HG02973 (cell line): ENCODE measurements around the gene MBOAT2.
"Not testable (repeated sequence)": the region's sequence is repeated elsewhere in the genome, so short reads cannot be mapped to it uniquely, and the experiment has no call there.

Source experiments
- ATAC-seq: cut with Tn5 transposase; IDR thresholded peaks from one replicate; pipeline ENCODE4 v1.9.1; 2021; ENCODE audit warnings: moderate library complexity; ENCODE audit not compliant: unreplicated experiment

Gene MBOAT2

DNA sequence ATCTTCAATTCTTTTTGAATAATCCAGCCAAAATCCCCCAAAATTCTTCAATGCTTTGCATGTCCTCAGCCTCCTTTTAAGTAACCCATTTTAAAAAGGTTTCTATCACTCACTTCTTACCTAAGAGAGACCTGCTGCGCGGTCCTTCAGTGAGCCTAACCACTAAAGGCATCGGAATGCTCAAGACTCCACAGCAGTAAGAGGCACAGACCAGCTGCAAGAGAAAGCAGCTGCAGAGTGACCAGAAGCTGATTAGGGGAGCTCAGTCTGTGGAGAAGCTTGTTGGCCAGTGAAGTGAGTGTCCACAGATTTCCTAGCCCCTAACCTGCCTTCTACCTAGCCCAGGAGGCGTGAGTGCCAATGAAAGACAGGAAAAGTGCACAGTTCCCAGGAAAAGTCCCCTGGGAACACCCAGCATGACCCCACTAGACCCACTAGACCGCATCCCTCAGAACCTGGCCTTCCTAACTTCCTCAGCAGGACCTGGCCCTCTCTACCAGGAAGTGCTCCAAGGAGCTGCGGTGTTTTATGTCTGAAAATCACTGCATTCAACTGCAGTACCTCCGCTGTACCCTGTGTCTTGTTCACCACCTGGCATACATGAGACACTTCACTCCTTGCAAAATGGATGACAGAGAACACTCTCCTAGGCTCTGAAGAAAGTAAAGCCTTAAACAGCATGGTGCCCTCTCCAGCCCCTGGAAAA is 10.1 kb downstream of the MBOAT2 start:
- ATAC-seq, result no peak

DNA sequence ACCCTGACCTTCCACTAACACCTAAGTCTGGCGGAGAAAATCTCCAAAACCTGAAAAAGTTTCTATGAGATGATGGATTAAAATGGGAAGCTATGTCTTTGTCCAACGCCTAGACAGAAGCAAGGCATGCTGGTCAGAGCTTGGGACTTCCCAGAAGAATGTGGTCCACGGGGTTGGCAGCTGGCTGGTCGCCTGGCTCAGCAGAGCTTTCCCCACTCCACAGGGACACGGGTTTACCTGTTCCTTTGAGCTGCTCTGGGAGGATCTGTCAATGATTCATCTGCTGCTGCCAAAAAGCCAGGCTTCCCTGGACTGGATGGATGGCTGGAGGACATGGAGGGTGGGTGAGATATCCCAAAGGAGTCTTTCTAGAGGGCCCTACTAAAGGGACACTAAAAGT is 10.8 kb downstream of the MBOAT2 start:
- ATAC-seq, result no peak

DNA sequence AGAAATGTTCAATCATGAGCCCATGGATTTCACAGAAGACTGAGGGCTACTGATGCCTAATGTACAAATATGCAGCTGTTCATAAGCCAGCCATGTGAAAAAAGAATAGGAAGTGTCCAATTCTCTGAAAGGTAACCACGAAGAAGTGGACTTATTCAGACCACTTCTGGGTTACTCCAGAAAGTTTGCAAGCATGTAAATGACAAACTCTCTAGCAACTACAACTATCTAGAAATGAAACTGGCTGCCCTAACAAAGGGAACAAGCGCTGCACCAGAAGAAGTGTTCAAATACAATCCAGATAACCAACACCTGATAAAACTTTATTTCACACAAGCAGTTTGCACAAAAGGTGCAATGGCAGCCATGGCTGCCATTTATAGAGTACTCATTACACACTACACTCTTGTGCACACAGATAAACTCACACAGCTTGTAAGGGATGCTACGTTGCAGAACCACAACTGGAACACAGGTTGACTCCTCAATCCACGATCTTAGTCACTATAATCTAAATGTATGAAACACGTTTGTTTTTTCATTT is 13.9 kb downstream of the MBOAT2 start:
- no peak for ATAC-seq

DNA sequence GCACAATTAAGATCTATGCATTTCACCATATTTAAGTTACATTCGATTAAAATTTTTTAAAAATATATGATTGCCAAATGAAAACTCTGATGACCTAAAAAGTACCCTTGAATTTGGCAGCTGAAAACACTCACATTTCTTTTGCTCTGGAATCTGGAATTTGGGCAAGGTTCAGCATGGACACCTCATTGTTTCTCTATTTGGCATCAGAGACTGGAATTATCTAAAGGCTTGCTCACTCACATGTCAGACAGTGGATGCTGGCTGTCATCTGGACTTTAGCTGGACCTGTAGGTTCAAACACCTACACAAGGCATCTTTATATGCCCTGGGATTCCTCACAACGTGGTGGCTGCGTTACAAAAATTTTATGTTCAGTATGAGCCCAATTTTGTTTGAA is 16.1 kb downstream of the MBOAT2 start:
- no peak for ATAC-seq

DNA sequence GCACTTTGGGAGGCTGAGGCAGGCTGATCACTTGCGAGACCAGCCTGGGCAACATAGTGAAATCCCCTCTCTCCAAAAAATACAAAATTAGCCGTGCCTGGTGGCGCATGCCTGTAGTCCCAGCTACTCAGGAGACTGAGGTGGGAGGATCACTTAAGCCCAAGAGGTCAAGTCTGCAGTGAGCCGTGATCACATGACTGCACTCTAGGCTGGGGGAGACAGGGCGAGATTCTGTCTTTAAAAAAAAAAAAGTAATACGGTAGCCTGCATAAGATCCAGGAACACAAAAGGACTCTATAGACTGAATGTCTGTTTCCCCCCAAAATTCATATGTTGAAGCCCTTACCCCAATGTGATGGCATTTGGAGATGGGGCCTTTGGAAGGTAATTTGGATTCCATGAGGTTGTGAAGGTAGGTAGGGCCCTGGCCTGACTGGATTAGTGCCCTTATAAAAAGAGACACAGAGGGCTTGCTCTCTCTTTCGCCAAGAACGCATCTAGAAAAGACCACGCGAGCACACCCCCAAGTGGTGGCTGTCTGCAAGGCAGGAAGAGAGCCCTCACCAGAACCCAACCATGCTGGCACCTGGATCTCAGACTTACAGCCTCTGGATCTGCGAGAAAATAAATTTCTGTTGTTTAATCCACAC is 17.0 kb downstream of the MBOAT2 start:
- ATAC-seq, result no peak

DNA sequence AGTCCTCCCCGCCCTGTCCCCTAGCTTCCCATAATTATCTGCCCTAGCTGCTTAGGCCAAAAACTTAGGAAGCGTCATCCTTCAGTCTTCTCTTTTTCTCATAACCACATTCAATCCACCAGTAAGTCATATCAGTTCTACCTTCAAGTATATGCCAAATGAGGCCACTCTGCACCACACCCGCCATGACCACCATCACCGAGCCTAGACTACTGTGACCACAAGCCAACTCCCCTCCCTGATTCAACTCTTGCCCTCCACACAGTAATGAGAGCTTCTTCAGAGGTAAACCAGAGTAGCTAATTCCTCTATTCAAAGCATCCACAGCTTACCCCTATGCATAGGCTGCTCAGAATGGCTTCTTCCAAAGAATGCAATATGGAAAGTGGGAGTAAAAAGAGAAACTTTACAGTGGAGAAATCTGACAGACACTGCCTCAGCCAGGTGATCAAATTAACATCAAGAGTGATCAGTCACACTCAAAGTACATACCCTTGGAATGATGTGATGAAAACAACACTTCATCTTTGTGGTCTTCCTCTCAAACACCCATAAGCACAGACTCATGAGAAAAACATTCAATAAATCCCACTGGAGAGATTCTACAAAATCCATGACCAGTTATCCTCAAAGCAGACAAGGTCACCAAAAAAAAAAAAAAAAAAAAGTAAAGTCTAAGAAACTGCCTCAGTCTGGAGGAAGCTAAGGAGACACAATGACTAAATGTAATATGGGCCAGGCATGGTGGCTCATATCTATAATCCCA is 17.7 kb downstream of the MBOAT2 start:
- ATAC-seq, result no peak

DNA sequence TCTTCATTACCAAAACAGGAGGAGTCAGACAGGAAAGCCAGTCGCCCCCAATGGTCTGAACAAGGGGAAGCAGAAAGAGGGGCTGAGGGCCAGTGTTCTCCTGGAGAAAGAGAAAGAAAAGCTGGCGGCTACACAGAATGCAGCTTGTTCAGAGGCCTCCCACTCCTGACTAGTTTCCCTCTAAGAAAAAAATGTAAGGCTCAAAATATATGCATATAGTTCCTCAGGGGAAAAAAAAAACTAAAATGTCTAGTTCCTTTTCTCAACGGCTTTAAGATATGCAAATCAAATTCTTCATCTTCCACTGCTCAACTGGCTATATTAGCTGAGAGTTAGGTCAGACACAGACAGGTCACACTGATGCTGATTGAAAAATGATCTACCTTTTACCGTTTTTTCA is 18.6 kb downstream of the MBOAT2 start:
- ATAC-seq, result no peak

DNA sequence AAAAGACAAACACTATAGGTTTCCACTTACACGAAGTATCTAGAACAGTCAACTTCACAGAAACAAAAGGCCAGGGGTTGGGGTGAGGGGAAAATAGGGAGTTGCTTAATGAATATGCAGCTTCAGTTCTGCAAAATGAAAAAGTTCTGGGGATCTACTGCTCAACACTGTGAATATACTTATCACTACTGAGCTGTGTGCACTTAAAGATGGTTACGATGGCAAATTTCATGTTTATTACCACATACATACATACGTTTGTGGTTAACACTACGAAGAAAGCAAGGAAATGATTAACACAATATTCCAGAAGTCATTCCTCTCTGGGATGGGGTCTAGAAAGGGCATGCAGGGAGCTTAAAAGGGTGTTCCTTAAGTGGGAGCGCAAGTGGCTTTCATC is 19.3 kb downstream of the MBOAT2 start:
- no peak for ATAC-seq

DNA sequence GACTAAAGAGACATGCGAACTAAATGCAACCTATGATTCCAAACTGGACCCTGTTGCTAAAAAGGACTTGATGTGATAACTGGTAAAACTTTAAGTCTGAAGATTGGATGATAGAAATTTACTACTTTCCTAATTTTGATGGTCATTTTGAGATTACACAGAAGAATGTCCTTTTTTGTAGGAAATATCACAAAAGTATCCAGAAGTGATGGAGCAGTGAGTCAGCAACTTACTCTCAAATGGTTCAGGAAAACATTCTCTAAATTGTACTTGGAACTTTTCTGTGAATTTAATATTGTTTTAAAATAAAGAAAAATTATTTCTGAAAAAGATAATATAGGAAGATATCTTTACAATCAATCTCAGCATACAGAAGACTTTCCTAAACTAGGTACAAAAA is 19.9 kb downstream of the MBOAT2 start:
- ATAC-seq, result no peak

DNA sequence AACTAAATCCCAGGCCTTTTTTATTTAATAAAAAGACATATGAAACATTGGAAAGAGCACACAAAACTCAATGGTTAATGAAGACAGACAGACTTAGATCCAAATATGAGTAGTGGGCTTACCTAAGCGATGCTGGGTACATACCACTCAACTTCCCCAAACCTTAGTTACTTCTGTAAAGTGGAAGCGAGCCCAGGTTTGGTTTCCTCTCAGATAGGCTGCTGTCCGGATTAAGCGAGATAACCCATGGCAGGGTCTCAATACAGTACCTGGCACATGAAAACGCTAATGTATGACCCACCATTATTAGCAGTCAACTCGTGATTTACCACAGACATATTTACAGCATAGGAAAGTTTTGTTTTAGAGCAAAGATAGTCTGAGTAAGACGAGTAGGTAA is 21.6 kb downstream of the MBOAT2 start:
- ATAC-seq, result no peak

DNA sequence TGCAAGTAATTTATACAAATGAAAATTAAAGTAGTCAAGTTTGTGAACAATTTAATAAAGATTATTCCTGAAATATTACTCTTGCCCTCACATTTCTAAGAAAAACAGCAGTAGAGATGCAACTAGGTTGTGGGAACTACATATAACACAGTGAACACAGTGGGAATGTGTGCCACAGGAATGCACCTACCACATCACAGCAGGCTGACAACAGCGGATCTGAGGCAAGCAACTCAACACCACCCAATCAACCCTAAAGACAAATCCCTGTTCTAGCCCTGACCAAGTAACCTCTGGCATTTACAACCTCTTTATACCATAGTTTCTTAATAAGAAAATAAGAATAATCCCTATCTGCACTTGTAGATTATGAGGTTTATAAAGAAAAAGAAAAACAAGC is 23.4 kb downstream of the MBOAT2 start:
- no peak for ATAC-seq

DNA sequence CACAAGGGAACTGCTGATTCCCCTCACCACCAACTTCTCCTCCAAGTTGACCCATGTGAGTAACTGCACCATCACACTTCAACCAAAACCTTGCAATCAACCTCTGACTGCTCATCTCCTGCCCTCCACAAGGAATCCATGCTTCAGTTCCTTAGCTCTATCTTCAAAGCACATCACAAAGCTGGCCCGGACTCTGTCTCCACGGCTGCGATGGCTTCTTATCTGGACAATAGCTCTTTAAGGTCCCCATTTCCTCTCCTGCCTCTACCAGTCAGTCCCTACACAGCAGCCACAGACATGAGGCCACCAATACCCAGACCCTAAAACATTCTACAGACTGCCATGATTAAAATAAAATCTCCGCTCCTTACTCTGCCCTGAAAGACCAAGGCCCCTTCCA is 25.7 kb downstream of the MBOAT2 start:
- ATAC-seq, result no peak

DNA sequence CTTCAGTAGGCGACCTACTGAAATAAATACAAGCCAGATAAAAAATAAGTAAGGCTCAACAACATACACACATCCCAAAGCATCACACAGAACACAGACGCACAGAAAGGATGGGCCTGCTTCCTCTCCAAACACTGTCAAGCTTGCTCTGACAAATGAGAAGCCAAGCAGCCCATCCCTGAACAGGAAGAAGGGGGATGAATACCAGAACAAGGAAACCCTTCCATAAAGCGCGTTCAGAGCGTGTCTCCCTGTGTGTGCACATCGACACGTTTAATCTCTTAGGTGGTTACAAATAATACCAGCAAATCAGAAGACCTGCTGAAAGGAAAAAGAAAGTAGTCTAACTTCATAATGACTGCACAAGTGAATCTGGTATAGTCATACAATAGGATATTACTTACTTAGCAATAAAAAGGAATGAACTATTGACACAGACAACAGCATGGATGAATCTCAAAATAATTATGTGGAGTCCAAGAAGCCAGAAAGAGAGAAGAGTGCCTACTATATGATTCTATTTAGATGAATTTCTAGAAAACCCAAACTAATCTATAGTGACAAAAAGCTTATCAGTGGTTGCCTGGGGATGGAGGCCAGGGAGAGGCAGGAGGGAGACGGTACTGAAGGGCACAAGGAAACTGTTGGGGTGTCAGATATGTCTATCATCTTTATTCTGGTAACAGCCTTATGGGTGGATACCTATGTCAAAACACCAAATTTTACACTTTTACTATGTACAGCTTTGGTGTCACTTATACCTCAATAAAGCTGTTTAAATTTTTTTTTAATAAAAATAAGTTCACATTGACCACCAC is 26.8 kb downstream of the MBOAT2 start:
- ATAC-seq, result no peak

DNA sequence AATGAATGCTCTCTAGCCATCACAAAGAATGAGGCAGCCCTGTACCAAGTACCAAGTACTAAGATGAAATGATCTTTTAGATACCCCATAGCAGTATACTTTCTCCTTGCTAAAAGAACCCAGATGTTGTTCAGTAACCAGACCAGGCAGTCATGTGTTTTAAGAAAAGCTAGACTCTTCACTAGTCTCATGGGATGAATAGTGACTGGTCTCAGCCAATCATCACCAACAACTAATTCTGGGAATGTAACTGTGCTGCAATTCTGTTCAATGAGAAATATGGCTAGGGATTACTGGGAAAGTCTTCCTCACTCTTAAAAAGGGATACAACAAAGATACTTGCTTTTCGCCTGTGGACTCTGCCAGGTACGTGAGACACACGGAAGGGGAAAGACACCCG is 29.5 kb downstream of the MBOAT2 start:
- ATAC-seq, result no peak

DNA sequence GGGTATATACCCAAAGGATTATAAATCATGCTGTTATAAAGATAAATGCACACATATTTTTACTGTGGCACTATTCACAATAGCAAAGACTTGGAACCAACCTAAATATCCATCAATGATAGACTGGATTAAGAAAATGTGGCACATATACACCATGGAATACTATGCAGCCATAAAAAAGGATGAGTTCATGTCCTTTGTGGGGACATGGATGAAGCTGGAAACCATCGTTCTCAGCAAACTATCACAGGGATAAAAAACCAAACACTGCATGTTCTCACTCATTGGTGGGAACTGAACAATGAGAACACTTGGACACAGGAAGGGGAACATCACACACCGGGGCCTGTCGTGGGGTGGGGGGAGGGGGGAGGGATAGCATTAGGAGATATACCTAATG is 30.5 kb downstream of the MBOAT2 start:
- not testable (repeated sequence) for ATAC-seq

DNA sequence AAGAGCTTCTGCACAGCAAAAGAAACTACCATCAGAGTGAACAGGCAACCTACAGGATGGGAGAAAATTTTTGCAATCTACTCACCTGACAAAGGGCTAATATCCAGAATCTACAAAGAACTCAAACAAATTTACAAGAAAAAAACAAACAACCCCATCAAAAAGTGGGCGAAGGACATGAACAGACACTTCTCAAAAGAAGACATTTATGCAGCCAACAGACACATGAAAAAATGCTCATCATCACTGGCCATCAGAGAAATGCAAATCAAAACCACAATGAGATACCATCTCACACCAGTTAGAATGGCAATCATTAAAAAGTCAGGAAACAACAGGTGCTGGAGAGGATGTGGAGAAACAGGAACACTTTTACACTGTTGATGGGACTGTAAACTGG is 30.9 kb downstream of the MBOAT2 start:
- ATAC-seq, result not testable (repeated sequence)

DNA sequence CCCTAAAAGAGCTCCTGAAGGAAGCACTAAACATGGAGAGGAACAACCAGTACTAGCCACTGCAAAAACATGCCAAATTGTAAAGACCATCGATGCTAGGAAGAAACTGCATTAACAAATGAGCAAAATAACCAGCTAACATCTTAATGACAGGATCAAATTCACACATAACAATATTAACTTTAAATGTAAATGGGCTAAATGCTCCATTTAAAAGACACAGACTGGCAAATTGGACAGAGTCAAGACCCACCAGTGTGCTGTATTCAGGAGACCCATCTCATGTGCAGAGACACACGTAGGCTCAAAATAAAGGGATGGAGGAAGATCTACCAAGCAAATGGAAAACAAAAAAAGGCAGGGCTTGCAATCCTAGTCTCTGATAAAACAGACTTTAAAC is 34.1 kb downstream of the MBOAT2 start:
- not testable (repeated sequence) for ATAC-seq

DNA sequence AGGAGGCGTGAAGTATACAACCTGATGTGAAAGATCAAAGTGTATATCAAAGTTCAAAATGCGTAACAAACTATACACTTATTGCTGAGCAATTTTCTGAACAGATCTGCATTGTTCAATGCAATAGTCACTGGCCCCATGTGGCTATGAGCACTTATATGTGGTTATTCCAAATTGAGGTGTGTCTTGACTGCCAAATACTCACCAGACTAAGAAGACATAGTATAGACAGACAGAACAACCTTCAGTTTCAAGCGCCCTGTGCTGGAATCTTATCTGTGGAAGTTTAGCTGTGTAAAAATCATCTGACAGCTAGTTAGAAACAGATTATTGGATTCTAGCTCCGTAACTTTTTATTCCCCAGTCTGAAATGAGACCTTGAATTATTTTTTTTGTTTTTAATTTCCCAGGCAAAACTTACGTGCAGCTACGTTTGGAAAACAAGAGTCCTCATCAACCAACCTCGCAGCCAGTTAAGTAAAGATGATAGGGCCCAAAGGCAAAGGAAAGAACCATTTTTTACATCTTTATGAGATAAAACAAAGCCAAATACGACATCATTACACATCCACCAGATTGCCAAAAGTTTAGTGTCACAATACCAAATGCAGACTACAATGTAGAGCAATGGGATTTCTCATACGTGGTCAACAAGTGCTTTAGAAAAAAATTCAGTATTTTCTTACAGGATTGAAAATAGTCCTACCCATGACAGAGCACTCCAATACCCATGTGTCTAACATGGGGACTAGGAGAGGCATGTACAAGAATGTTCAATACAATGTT is 37.2 kb downstream of the MBOAT2 start:
- no peak for ATAC-seq

DNA sequence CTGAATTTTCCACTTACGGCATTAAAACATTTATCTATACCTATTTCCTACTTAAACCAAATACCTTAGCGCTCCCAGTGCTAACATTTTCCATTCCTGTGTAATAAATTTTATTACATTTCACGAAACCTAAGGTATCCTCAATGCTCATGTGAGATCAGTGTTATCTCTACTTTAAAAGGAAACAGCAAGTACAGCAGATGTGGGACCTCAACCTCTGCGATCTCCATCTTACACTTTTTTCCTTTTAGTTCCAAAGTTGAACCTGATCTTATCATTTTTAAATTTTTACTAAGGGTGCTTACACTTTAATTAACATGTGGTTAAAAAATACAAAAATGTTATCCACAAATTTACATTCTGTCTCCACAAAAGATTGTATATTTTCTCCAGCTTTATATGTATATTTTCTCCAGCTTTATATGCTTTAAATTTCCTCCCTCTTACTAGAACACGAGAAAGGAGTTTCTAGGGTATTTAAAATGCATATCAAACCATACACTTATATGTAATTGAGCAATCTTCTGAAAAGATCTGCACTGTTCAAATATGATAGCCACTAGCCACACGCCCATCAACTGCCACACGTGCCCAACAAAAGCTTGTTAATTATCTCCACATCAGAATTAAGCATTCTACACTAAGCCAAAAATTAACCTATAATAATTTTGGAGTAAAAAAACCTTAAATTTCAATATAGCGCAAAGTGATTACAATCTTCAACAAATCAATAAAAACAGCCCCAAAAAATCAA is 38.1 kb downstream of the MBOAT2 start:
- ATAC-seq, result no peak

DNA sequence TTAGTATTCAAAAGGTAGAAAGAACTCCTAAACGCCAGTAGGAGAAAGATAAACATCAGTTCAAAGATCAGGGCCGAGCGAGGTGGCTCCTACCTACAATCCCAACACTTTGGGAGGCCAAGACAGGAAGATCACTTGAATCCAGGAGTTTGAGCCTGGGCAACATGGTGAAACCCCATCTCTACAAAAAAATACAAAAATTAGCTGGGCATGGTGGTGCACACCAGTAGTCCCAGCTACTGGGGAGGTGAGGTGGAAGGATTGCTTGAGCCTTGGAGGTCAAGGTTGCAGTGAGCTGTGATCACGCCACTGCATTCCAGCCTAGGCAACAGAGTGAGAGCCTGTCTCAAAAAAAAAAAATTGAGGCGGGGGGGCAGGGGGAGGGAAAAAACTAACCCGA is 40.6 kb downstream of the MBOAT2 start:
- no peak for ATAC-seq
